SK-N-SH treated with all-trans-retinoic acid at 6 μM for 48 hours (cell line): ENCODE data around the gene SLC6A18.

Experiments used
- ATAC-seq: fragments of 200-7000 bp; cut with Tn5 transposase; 3 replicates; pipeline ENCODE4 v1.9.1; 2020; ENCODE audit warnings: mild to moderate bottlenecking, moderate library complexity
- ARNTL ChIP-seq: fragments of 450-650 bp; formaldehyde crosslinking; IDR thresholded peaks from 2 replicates; pipeline ENCODE4 v1.5.0; 2020; ENCODE audit warnings: low read depth, mild to moderate bottlenecking, moderate library complexity, borderline replicate concordance
- BACH2 ChIP-seq: fragments of 250-450 bp; sonication (Bioruptor Pico); IDR thresholded peaks from 2 replicates; pipeline ENCODE4 v1.9.0; 2021; ENCODE audit warnings: mild to moderate bottlenecking, borderline replicate concordance
- ESRRG ChIP-seq: fragments of 250-450 bp; sonication (Bioruptor Pico); IDR thresholded peaks from 2 replicates; pipeline ENCODE4 v1.6.1; 2021; ENCODE audit warnings: mild to moderate bottlenecking
- GLIS3 ChIP-seq: fragments of 250-450 bp; sonication (Bioruptor Pico); IDR thresholded peaks from 2 replicates; pipeline ENCODE4 v1.5.0; 2020; ENCODE audit warnings: mild to moderate bottlenecking, moderate library complexity
- ISL1 ChIP-seq: fragments of 250-450 bp; sonication (Bioruptor Pico); IDR thresholded peaks from 2 replicates; pipeline ENCODE4 v2.1.2; 2022; ENCODE audit warnings: mild to moderate bottlenecking, moderate library complexity
- OSR1 ChIP-seq: fragments of 250-450 bp; sonication (Bioruptor Pico); IDR thresholded peaks from 2 replicates; pipeline ENCODE4 v1.8.0; 2022; ENCODE audit warnings: moderate library complexity, mild to moderate bottlenecking, inconsistent platforms
- PPARA ChIP-seq: fragments of 250-450 bp; sonication (Bioruptor Pico); IDR thresholded peaks from 2 replicates; pipeline ENCODE4 v1.5.0; 2020; ENCODE audit warnings: mild to moderate bottlenecking, borderline replicate concordance
- RARB ChIP-seq: fragments of 250-450 bp; sonication (Bioruptor Pico); IDR thresholded peaks from 2 replicates; pipeline ENCODE4 v1.8.0; 2021; ENCODE audit warnings: mild to moderate bottlenecking, moderate library complexity
- SNAI2 ChIP-seq: fragments of 250-450 bp; sonication (Bioruptor Pico); IDR thresholded peaks from 2 replicates; pipeline ENCODE4 v1.5.0; 2020; ENCODE audit warnings: mild to moderate bottlenecking, moderate library complexity
- TCF4 ChIP-seq: fragments of 250-450 bp; sonication (Bioruptor Pico); IDR thresholded peaks from 2 replicates; pipeline ENCODE4 v1.8.0; 2021; ENCODE audit warnings: mild to moderate bottlenecking, moderate library complexity, borderline replicate concordance
- TOX ChIP-seq: fragments of 250-450 bp; sonication (Bioruptor Pico); IDR thresholded peaks from 2 replicates; pipeline ENCODE4 v1.8.0; 2021; ENCODE audit warnings: mild to moderate bottlenecking, moderate library complexity, borderline replicate concordance
- ZC3H10 ChIP-seq: fragments of 250-450 bp; sonication (Bioruptor Pico); IDR thresholded peaks from 2 replicates; pipeline ENCODE4 v1.5.1; 2021; ENCODE audit warnings: mild to moderate bottlenecking, moderate library complexity
- ZFP3 ChIP-seq: fragments of 250-450 bp; sonication (Bioruptor Pico); IDR thresholded peaks from 2 replicates; pipeline ENCODE4 v1.5.0; 2020; ENCODE audit warnings: mild to moderate bottlenecking, moderate library complexity
- ZFP30 ChIP-seq: fragments of 450-650 bp; formaldehyde crosslinking; IDR thresholded peaks from 2 replicates; pipeline ENCODE4 v1.5.0; 2022; ENCODE audit warnings: mild to moderate bottlenecking, moderate library complexity
- ZNF565 ChIP-seq: fragments of 450-650 bp; formaldehyde crosslinking; conservative IDR thresholded peaks from 2 replicates; pipeline ENCODE4 v1.5.0; 2020; ENCODE audit warnings: low read depth, mild to moderate bottlenecking, moderate library complexity
- ZNF70 ChIP-seq: fragments of 450-650 bp; formaldehyde crosslinking; IDR thresholded peaks from 2 replicates; pipeline ENCODE4 v1.5.0; 2020; ENCODE audit warnings: mild to moderate bottlenecking, moderate library complexity
- ZNF8 ChIP-seq: fragments of 450-650 bp; formaldehyde crosslinking; IDR thresholded peaks from 2 replicates; pipeline ENCODE4 v1.5.0; 2020; ENCODE audit warnings: mild to moderate bottlenecking, moderate library complexity
- TF ChIP-seq, protein P1 (sequence below): fragments of 250-450 bp; sonication (Bioruptor Pico); IDR thresholded peaks from 2 replicates; pipeline ENCODE4 v1.8.0; 2021; ENCODE audit warnings: low read depth, mild to moderate bottlenecking, moderate library complexity, borderline replicate concordance
- TF ChIP-seq, protein P2 (sequence below): fragments of 250-450 bp; sonication (Bioruptor Pico); IDR thresholded peaks from 2 replicates; pipeline ENCODE4 v1.5.0; 2020; ENCODE audit warnings: mild to moderate bottlenecking, moderate library complexity
- TF ChIP-seq, protein P3 (sequence below): fragments of 250-450 bp; sonication (Bioruptor Pico); IDR thresholded peaks from 2 replicates; pipeline ENCODE4 v1.5.1; 2020; ENCODE audit warnings: low read depth, mild to moderate bottlenecking, moderate library complexity
- TF ChIP-seq, protein P4 (sequence below): fragments of 250-450 bp; sonication (Bioruptor Pico); IDR thresholded peaks from 2 replicates; pipeline ENCODE4 v1.5.1; 2021; ENCODE audit warnings: mild to moderate bottlenecking, moderate library complexity
- TF ChIP-seq, protein P5 (sequence below): fragments of 250-450 bp; sonication (Bioruptor Pico); IDR thresholded peaks from 2 replicates; pipeline ENCODE4 v1.8.0; 2020; ENCODE audit warnings: mild to moderate bottlenecking, moderate library complexity, borderline replicate concordance

Gene SLC6A18

DNA sequence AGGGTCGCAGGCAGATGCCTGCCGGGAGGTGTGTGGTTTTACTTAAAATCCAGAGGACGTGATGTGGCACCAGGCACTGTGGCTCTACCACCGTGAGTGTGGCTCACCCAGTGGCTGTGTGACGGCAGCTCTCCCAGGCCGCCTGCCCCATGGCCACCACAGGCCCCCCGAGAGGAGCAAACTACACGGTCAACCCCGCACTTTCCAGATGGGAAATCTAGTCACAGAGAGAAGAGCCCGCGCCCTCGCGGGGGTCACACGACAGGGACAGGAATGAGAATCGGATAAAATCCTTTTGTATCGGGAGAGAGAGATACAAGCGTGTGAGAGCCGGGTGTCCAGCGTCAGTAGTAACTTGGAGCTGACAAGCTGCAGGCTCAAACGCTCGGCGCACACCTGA lies 45.2 kb downstream of the SLC6A18 start:
- TF ChIP-seq TCF4 (CRISPR knock-in tag): no peak
- TF ChIP-seq PPARA (CRISPR knock-in tag): no peak
- TF ChIP-seq ZC3H10 (CRISPR knock-in tag): no peak
- TF ChIP-seq ZNF70 (CRISPR knock-in tag): no peak
- TF ChIP-seq RARB (CRISPR knock-in tag): no peak
- TF ChIP-seq GLIS3 (CRISPR knock-in tag): no peak
- TF ChIP-seq, protein P1, sequence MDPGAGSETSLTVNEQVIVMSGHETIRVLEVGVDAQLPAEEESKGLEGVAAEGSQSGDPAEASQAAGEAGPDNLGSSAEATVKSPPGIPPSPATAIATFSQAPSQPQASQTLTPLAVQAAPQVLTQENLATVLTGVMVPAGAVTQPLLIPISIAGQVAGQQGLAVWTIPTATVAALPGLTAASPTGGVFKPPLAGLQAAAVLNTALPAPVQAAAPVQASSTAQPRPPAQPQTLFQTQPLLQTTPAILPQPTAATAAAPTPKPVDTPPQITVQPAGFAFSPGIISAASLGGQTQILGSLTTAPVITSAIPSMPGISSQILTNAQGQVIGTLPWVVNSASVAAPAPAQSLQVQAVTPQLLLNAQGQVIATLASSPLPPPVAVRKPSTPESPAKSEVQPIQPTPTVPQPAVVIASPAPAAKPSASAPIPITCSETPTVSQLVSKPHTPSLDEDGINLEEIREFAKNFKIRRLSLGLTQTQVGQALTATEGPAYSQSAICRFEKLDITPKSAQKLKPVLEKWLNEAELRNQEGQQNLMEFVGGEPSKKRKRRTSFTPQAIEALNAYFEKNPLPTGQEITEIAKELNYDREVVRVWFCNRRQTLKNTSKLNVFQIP (CRISPR knock-in tag): no peak
- TF ChIP-seq ARNTL (CRISPR knock-in tag): no peak
- no peak for TF ChIP-seq SNAI2
- TF ChIP-seq TOX (CRISPR knock-in tag): no peak
- TF ChIP-seq ZFP30: no peak
- no peak for TF ChIP-seq ZNF8 (CRISPR knock-in tag)
- no peak for ATAC-seq

DNA sequence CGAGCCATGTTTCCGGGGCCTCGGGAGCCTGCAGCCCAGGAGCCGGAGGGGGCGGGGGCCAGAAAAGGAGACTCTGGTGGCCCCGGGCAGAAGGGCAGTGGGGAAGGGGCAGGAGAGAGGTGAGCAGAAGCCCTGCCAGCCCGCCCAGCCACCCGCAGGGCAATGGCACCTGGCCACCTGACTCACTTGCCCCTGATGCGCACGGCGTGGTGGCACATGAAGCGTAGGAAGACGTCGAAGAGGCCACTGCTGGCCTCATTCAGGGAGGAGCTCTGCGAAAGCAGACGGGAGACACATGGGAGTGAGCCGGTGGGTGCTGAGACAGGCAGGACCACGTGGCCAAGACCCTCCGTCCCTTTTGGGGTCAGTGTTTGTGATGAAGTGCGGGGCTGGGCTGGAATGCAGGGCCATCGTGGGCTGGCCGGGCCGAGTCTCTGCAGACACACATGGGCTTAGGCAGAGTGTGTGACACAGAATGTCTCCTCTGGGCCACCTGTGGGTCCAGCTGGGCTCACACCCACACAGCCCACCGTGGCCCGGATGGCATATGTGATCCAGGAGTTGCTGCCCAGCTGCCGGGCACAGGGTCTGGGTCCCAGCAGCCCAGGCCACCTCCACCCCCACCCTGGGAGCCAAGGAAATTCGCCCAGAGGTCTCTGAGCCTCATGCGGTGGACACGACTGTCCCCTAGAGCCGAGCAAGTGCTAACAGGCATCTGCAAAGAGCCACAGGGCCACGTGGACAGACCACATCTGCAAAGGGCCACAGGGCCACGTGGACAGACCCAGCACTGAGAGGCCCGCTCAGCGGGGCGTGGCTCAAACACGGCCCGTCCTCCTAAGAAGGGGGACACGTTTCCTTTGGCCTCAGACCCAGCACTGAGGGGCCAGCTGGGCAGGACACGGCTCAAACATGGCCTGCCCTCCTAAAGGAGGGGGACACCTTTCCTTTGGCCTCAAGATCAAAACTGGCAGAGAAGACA lies 46.0 kb downstream of the SLC6A18 start:
- TF ChIP-seq ISL1 (CRISPR knock-in tag): no peak
- no peak for TF ChIP-seq ZFP30
- TF ChIP-seq, protein P1 (CRISPR knock-in tag): no peak
- TF ChIP-seq, protein P2, sequence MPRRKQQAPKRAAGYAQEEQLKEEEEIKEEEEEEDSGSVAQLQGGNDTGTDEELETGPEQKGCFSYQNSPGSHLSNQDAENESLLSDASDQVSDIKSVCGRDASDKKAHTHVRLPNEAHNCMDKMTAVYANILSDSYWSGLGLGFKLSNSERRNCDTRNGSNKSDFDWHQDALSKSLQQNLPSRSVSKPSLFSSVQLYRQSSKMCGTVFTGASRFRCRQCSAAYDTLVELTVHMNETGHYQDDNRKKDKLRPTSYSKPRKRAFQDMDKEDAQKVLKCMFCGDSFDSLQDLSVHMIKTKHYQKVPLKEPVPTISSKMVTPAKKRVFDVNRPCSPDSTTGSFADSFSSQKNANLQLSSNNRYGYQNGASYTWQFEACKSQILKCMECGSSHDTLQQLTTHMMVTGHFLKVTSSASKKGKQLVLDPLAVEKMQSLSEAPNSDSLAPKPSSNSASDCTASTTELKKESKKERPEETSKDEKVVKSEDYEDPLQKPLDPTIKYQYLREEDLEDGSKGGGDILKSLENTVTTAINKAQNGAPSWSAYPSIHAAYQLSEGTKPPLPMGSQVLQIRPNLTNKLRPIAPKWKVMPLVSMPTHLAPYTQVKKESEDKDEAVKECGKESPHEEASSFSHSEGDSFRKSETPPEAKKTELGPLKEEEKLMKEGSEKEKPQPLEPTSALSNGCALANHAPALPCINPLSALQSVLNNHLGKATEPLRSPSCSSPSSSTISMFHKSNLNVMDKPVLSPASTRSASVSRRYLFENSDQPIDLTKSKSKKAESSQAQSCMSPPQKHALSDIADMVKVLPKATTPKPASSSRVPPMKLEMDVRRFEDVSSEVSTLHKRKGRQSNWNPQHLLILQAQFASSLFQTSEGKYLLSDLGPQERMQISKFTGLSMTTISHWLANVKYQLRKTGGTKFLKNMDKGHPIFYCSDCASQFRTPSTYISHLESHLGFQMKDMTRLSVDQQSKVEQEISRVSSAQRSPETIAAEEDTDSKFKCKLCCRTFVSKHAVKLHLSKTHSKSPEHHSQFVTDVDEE: no peak
- TF ChIP-seq, protein P3, sequence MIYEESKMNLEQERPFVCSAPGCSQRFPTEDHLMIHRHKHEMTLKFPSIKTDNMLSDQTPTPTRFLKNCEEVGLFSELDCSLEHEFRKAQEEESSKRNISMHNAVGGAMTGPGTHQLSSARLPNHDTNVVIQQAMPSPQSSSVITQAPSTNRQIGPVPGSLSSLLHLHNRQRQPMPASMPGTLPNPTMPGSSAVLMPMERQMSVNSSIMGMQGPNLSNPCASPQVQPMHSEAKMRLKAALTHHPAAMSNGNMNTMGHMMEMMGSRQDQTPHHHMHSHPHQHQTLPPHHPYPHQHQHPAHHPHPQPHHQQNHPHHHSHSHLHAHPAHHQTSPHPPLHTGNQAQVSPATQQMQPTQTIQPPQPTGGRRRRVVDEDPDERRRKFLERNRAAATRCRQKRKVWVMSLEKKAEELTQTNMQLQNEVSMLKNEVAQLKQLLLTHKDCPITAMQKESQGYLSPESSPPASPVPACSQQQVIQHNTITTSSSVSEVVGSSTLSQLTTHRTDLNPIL: no peak
- TF ChIP-seq SNAI2: no peak
- no peak for TF ChIP-seq ZNF565
- no peak for TF ChIP-seq OSR1
- no peak for TF ChIP-seq ESRRG (CRISPR knock-in tag)
- no peak for TF ChIP-seq ZNF8 (CRISPR knock-in tag)
- TF ChIP-seq ZC3H10 (CRISPR knock-in tag): no peak
- TF ChIP-seq, protein P4, sequence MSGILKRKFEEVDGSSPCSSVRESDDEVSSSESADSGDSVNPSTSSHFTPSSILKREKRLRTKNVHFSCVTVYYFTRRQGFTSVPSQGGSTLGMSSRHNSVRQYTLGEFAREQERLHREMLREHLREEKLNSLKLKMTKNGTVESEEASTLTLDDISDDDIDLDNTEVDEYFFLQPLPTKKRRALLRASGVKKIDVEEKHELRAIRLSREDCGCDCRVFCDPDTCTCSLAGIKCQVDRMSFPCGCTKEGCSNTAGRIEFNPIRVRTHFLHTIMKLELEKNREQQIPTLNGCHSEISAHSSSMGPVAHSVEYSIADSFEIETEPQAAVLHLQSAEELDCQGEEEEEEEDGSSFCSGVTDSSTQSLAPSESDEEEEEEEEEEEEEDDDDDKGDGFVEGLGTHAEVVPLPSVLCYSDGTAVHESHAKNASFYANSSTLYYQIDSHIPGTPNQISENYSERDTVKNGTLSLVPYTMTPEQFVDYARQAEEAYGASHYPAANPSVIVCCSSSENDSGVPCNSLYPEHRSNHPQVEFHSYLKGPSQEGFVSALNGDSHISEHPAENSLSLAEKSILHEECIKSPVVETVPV (CRISPR knock-in tag): no peak
- TF ChIP-seq, all 23 proteins: peak for 0
- ATAC-seq: no peak

DNA sequence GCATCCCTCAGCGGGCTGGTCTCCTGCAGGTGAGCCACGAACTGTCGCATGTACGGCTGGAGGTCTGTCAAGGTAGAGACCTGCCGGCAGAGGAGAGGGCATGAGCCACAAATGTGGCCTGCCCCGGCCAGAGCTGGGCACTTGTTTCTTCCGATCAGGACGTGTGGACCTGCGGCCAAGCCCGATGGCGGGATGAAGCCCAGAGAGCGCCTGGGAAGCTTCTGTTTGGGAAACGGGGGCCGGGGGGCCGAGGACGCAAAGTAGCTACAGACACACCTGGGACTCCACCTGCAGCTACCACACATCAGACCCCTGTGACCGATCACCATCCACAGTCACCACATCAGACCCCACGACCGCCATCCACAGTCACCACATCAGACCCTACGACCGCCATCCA lies 47.0 kb downstream of the SLC6A18 start:
- no peak for ATAC-seq
- TF ChIP-seq ZNF70 (CRISPR knock-in tag) (no peak), ZFP3 (CRISPR knock-in tag) (no peak), ARNTL (CRISPR knock-in tag) (no peak), SNAI2 (no peak), PPARA (CRISPR knock-in tag) (no peak), ESRRG (CRISPR knock-in tag) (no peak), BACH2 (no peak), TOX (CRISPR knock-in tag) (no peak)
- TF ChIP-seq, protein P5, sequence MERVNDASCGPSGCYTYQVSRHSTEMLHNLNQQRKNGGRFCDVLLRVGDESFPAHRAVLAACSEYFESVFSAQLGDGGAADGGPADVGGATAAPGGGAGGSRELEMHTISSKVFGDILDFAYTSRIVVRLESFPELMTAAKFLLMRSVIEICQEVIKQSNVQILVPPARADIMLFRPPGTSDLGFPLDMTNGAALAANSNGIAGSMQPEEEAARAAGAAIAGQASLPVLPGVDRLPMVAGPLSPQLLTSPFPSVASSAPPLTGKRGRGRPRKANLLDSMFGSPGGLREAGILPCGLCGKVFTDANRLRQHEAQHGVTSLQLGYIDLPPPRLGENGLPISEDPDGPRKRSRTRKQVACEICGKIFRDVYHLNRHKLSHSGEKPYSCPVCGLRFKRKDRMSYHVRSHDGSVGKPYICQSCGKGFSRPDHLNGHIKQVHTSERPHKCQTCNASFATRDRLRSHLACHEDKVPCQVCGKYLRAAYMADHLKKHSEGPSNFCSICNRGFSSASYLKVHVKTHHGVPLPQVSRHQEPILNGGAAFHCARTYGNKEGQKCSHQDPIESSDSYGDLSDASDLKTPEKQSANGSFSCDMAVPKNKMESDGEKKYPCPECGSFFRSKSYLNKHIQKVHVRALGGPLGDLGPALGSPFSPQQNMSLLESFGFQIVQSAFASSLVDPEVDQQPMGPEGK: no peak
